Neural cell (in vitro differentiated cells): ENCODE results near the gene FLAD1. TPM values are rescaled to one million over a fixed set of nuclear protein-coding genes. Genes with fewer than 3 reads are reported as not detected.

Experiments used
- H2AFZ ChIP-seq: fragments of 200-600, 300-800 bp; sonication (generic), shearing (Covaris generic); 2 replicates; pipeline ENCODE4 v1.6.0; 2014; ENCODE audit warnings: low read depth, mild to moderate bottlenecking, antibody characterized with exemption, low read length, moderate library complexity
- H3F3A ChIP-seq: fragments of 200-600 bp; shearing (Covaris generic); 2 replicates; pipeline ENCODE4 v1.6.1; 2016; ENCODE audit warnings: mild to moderate bottlenecking, moderate library complexity, mixed read lengths, antibody characterized with exemption, low read length; ENCODE audit not compliant: insufficient read depth, poor library complexity, severe bottlenecking
- H3K27ac ChIP-seq: fragments of 200-600, 300-800 bp; sonication (generic), shearing (Covaris generic); 2 replicates; pipeline ENCODE4 v1.5.1; 2014; ENCODE audit warnings: mild to moderate bottlenecking, low read length, moderate library complexity
- H3K27me3 ChIP-seq: fragments of 300-800, 200-600 bp; sonication (generic), shearing (Covaris generic); 2 replicates; pipeline ENCODE4 v1.6.0; 2014; ENCODE audit warnings: mild to moderate bottlenecking, low read depth, low read length, moderate library complexity; ENCODE audit not compliant: insufficient read depth
- H3K36me3 ChIP-seq: fragments of 300-800, 200-600 bp; sonication (generic), shearing (Covaris generic); 2 replicates; pipeline ENCODE4 v1.5.1; 2014; ENCODE audit warnings: mild to moderate bottlenecking, antibody characterized with exemption, low read length, moderate library complexity; ENCODE audit not compliant: insufficient read depth
- H3K4me2 ChIP-seq: fragments of 300-800, 200-600 bp; sonication (generic), shearing (Covaris generic); 2 replicates; pipeline ENCODE4 v1.6.0; 2014; ENCODE audit warnings: mild to moderate bottlenecking, low read length
- H3K4me3 ChIP-seq: fragments of 300-800, 200-600 bp; sonication (generic), shearing (Covaris generic); 2 replicates; pipeline ENCODE4 v1.5.1; 2014; ENCODE audit warnings: mild to moderate bottlenecking, low read length, moderate library complexity
- H3K79me2 ChIP-seq: fragments of 200-600 bp; shearing (Covaris generic); replicated peaks from 2 replicates; pipeline ENCODE4 v1.6.0; 2014; ENCODE audit warnings: mild to moderate bottlenecking, low read length, moderate library complexity; ENCODE audit not compliant: insufficient read depth
- H3K9ac ChIP-seq: fragments of 300-800, 200-600 bp; sonication (generic), shearing (Covaris generic); 2 replicates; pipeline ENCODE4 v1.6.1; 2016; ENCODE audit warnings: mild to moderate bottlenecking, low read length, mixed read lengths
- H3K9me2 ChIP-seq: fragments of 200-600 bp; shearing (Covaris generic); 2 replicates; pipeline ENCODE4 v1.6.1; 2016; ENCODE audit warnings: mild to moderate bottlenecking, low read length, mixed read lengths; ENCODE audit not compliant: insufficient read depth
- H3K9me3 ChIP-seq: fragments of 200-600, 300-800 bp; sonication (generic), shearing (Covaris generic); 2 replicates; pipeline ENCODE4 v1.6.1; 2016; ENCODE audit warnings: mild to moderate bottlenecking, mixed run types, low read length, moderate library complexity, mixed read lengths
- H4K20me1 ChIP-seq: fragments of 200-600 bp; shearing (Covaris generic); 2 replicates; pipeline ENCODE4 v1.6.1; 2016; ENCODE audit warnings: mild to moderate bottlenecking, mixed run types; ENCODE audit not compliant: insufficient read depth
- CTCF ChIP-seq: fragments of 450-650 bp; IDR thresholded peaks from 2 replicates; pipeline ENCODE4 v1.5.1; 2014; ENCODE audit warnings: antibody characterized with exemption, mild to moderate bottlenecking, moderate library complexity; ENCODE audit not compliant: poor library complexity, severe bottlenecking
- EP300 ChIP-seq: fragments of 450-650 bp; conservative IDR thresholded peaks from 2 replicates; pipeline ENCODE4 v1.6.1; 2014; ENCODE audit warnings: antibody characterized with exemption, mild to moderate bottlenecking, moderate library complexity; ENCODE audit not compliant: poor library complexity, severe bottlenecking
- EZH2 ChIP-seq: fragments of 200-600, 300-800 bp; shearing (Covaris generic), sonication (generic); IDR thresholded peaks from 2 replicates; pipeline ENCODE4 v1.6.1; 2014; ENCODE audit warnings: antibody characterized with exemption, low read length, borderline replicate concordance, mild to moderate bottlenecking; ENCODE audit not compliant: insufficient read depth, poor library complexity, severe bottlenecking
- MXI1 ChIP-seq: fragments of 450-650 bp; conservative IDR thresholded peaks from 2 replicates; pipeline ENCODE4 v1.6.1; 2014; ENCODE audit warnings: antibody characterized with exemption, mild to moderate bottlenecking; ENCODE audit not compliant: poor library complexity, severe bottlenecking
- POLR2AphosphoS5 ChIP-seq: IDR thresholded peaks from 2 replicates; pipeline ENCODE4 v1.6.1; 2012
- RAD21 ChIP-seq: fragments of 450-650 bp; conservative IDR thresholded peaks from 2 replicates; pipeline ENCODE4 v1.6.1; 2014; ENCODE audit warnings: antibody characterized with exemption, mild to moderate bottlenecking, moderate library complexity
- REST ChIP-seq: IDR thresholded peaks from 2 replicates; pipeline ENCODE4 v1.6.1; 2012; ENCODE audit warnings: borderline replicate concordance
- SMC3 ChIP-seq: fragments of 450-650 bp; conservative IDR thresholded peaks from 2 replicates; pipeline ENCODE4 v1.6.1; 2014; ENCODE audit warnings: antibody characterized with exemption, mild to moderate bottlenecking, moderate library complexity; ENCODE audit not compliant: poor library complexity
- TAF1 ChIP-seq: IDR thresholded peaks from 2 replicates; pipeline ENCODE4 v1.6.1; 2012; ENCODE audit warnings: low read depth
- polyA plus RNA-seq: library from polyadenylated mRNA; depleted of rRNA; stranded (reverse); fragments of >200 nt; gene quantifications from 2 replicates; pipeline ENCODE4 v1.2.3, GENCODE V29; 2014

FLAD1 gene
- polyA plus RNA-seq, 1 donor from 2014 or later = 68.6 TPM

- Histone ChIP-seq H3K4me3 (peak overlapping the region; percentile 67), H2AFZ (no peak overlapping the region), H3K79me2 (peaks cover 26% of the 10 kb centered on the region)
These were observed 26.6 kb upstream of the FLAD1 start for GRCh38 chr1:154956544-154956941.

GRCh38 chr1:154957091-154957657, 26.0 kb upstream of the FLAD1 start:
- Histone ChIP-seq H3K9ac (no peak overlapping the region), H2AFZ (no peak overlapping the region), H4K20me1 (no peaks in the 10 kb centered on the region), H3K27me3 (no peaks in the 10 kb centered on the region), H3K79me2 (peaks cover 27% of the 10 kb centered on the region), H3K36me3 (no peaks in the 10 kb centered on the region), H3K4me3 (no peak overlapping the region), H3K4me2 (no peak overlapping the region), H3K27ac (no peak overlapping the region), H3K9me2 (no peaks in the 10 kb centered on the region), H3K9me3 (no peaks in the 10 kb centered on the region), H3F3A (peaks cover 8% of the 10 kb centered on the region)
- TF ChIP-seq SMC3 (no peak), EP300 (no peak), RAD21 (no peak), TAF1 (no peak), REST (no peak), MXI1 (no peak), POLR2AphosphoS5 (no peak)

More at GRCh38 chr1:154956544-154956941, 26.6 kb upstream of the FLAD1 start:
- Histone ChIP-seq H3K27me3 (no peaks in the 10 kb centered on the region), H3K4me2 (no peak overlapping the region), H3K9me3 (no peaks in the 10 kb centered on the region), H4K20me1 (no peaks in the 10 kb centered on the region), H3K9me2 (no peaks in the 10 kb centered on the region), H3K36me3 (no peaks in the 10 kb centered on the region), H3K27ac (no peak overlapping the region), H3K9ac (no peak overlapping the region), H3F3A (peaks cover 8% of the 10 kb centered on the region)
- TF ChIP-seq TAF1 = no peak
- no peak for TF ChIP-seq CTCF
- no peak for TF ChIP-seq MXI1
- no peak for TF ChIP-seq EZH2
- no peak for TF ChIP-seq POLR2AphosphoS5
- TF ChIP-seq RAD21 = no peak
- TF ChIP-seq EP300 = no peak
- no peak for TF ChIP-seq SMC3
- no peak for TF ChIP-seq REST
